RWPE2 (cell line): ENCODE data around the gene GALNT10.

Experiments
- ATAC-seq: fragments of 200-7000 bp; cut with Tn5 transposase; 3 replicates; pipeline ENCODE4 v1.9.1; 2021; ENCODE audit warnings: low read depth
- DNase-seq: peaks from one replicate; pipeline ENCODE4 v3.0.0-alpha.2; 2020; ENCODE audit warnings: low spot score
- H3K27ac ChIP-seq: fragments of 450-650 bp; 2 replicates; pipeline ENCODE4 v1.5.1; 2017; ENCODE audit warnings: mild to moderate bottlenecking; ENCODE audit not compliant: poor library complexity, severe bottlenecking
- H3K27me3 ChIP-seq: fragments of 250-450 bp; sonication (Bioruptor Pico); 2 replicates; pipeline ENCODE4 v1.5.1; 2021; ENCODE audit warnings: mild to moderate bottlenecking, moderate library complexity; ENCODE audit not compliant: insufficient read depth, poor library complexity, severe bottlenecking
- H3K36me3 ChIP-seq: fragments of 250-450 bp; sonication (Bioruptor Pico); 2 replicates; pipeline ENCODE4 v1.5.1; 2020; ENCODE audit warnings: low read depth, mild to moderate bottlenecking, moderate library complexity
- H3K4me1 ChIP-seq: fragments of 250-450 bp; sonication (Bioruptor Pico); 2 replicates; pipeline ENCODE4 v1.5.1; 2021; ENCODE audit warnings: mild to moderate bottlenecking, moderate library complexity; ENCODE audit not compliant: insufficient read depth, poor library complexity, severe bottlenecking
- H3K4me3 ChIP-seq: fragments of 250-450 bp; sonication (Bioruptor Pico); 2 replicates; pipeline ENCODE4 v1.5.1; 2021; ENCODE audit warnings: mild to moderate bottlenecking, moderate library complexity; ENCODE audit not compliant: severe bottlenecking
- H3K9me3 ChIP-seq: fragments of 250-450 bp; sonication (Bioruptor Pico); 2 replicates; pipeline ENCODE4 v1.5.1; 2021; ENCODE audit warnings: mild to moderate bottlenecking, moderate library complexity; ENCODE audit not compliant: severe bottlenecking
- CTCF ChIP-seq: fragments of 450-650 bp; IDR thresholded peaks from one replicate; pipeline ENCODE4 v1.5.1; 2017; ENCODE audit warnings: mild to moderate bottlenecking, moderate library complexity; ENCODE audit not compliant: poor library complexity, severe bottlenecking

Gene GALNT10

GRCh38 chr5:154228696-154229095, 38.2 kb downstream of the GALNT10 start:
- Histone ChIP-seq H3K36me3 (no peaks in the 10 kb centered on the region), H3K27ac (no peak overlapping the region), H3K4me3 (no peak overlapping the region), H3K4me1 (no peaks in the 10 kb centered on the region), H3K27me3 (no peaks in the 10 kb centered on the region), H3K9me3 (peaks cover 3% of the 10 kb centered on the region)
- no peak for TF ChIP-seq CTCF
- no peak for ATAC-seq
- DNase-seq, result no peak

GRCh38 chr5:154230526-154230925, 40.0 kb downstream of the GALNT10 start:
- DNase-seq, result no peak
- TF ChIP-seq CTCF, result no peak
- no peaks in the 10 kb centered on the region for H3K36me3 ChIP-seq
- no peak overlapping the region for H3K27ac ChIP-seq
- no peak overlapping the region for H3K4me3 ChIP-seq
- H3K9me3 ChIP-seq, result peaks cover 3% of the 10 kb centered on the region
- no peaks in the 10 kb centered on the region for H3K4me1 ChIP-seq
- no peak for ATAC-seq
- no peaks in the 10 kb centered on the region for H3K27me3 ChIP-seq

- H3K4me1 ChIP-seq, result no peaks in the 10 kb centered on the region
- no peaks in the 10 kb centered on the region for H3K36me3 ChIP-seq
- ATAC-seq, result no peak
- no peak overlapping the region for H3K27ac ChIP-seq
- DNase-seq, result no peak
- no peak overlapping the region for H3K4me3 ChIP-seq
- no peak for TF ChIP-seq CTCF
- H3K27me3 ChIP-seq, result no peaks in the 10 kb centered on the region
- no peaks in the 10 kb centered on the region for H3K9me3 ChIP-seq
Observed at GRCh38 chr5:154234551-154234950, 44.0 kb downstream of the GALNT10 start.

- DNase-seq (no peak), ATAC-seq (no peak)
- H3K4me1 ChIP-seq, result no peaks in the 10 kb centered on the region
- peaks cover 3% of the 10 kb centered on the region; the same call in 1 of the 2 replicates for H3K36me3 ChIP-seq
- TF ChIP-seq CTCF, result no peak
- H3K9me3 ChIP-seq, result no peaks in the 10 kb centered on the region
- no peak overlapping the region for H3K4me3 ChIP-seq
- H3K27ac ChIP-seq, result no peak overlapping the region
- no peaks in the 10 kb centered on the region for H3K27me3 ChIP-seq
Observed at GRCh38 chr5:154236011-154236410, 45.5 kb downstream of the GALNT10 start.

- no peak for DNase-seq
- Histone ChIP-seq H3K27ac (no peak overlapping the region), H3K4me3 (no peak overlapping the region), H3K36me3 (peaks cover 3% of the 10 kb centered on the region; the same call in 1 of the 2 replicates), H3K9me3 (no peaks in the 10 kb centered on the region), H3K27me3 (no peaks in the 10 kb centered on the region), H3K4me1 (no peaks in the 10 kb centered on the region)
- no peak for TF ChIP-seq CTCF
- ATAC-seq, result no peak
Observed at GRCh38 chr5:154236536-154237375, 46.2 kb downstream of the GALNT10 start.
